ENCODE data around the gene CFAP61.

Gene CFAP61

GRCh38 chr20:20364593-20365479 lies 312.5 kb downstream of the CFAP61 start:
- no peak for TF ChIP-seq CTCF (IDR thresholded peaks at IDR 0.05; ENCODE audit: low read depth, low read length, missing control alignments)
- Histone ChIP-seq H3K27me3 (replicated peaks) (peaks cover 76% of the 10 kb centered on the region), H3K27ac (no peak overlapping the region), H3K36me3 (replicated peaks) (no peaks in the 10 kb centered on the region), H3K4me3 (ENCODE audit: low read depth, low read length) (no peak overlapping the region)
- in situ Hi-C loops (cut with HindIII; ENCODE audit: low pct_ligation_motif_present, low sequenced_read_pairs): no loop called here
- no peak for DNase-seq

- in situ Hi-C loops (cut with HindIII; ENCODE audit: low pct_ligation_motif_present, low sequenced_read_pairs): no loop called here
- H3K36me3 ChIP-seq (replicated peaks): no peaks in the 10 kb centered on the region
- H3K27me3 ChIP-seq (replicated peaks): peaks cover 83% of the 10 kb centered on the region
- no peak overlapping the region for H3K27ac ChIP-seq
- H3K4me3 ChIP-seq (ENCODE audit: low read depth, low read length): no peak overlapping the region
- no peak for DNase-seq
- no peak for TF ChIP-seq CTCF (IDR thresholded peaks at IDR 0.05; ENCODE audit: low read depth, low read length, missing control alignments)
These were observed 313.3 kb downstream of the CFAP61 start for GRCh38 chr20:20365480-20366161.

GRCh38 chr20:20366551-20366875 lies 314.2 kb downstream of the CFAP61 start:
- DNase-seq: no peak
- TF ChIP-seq CTCF (IDR thresholded peaks at IDR 0.05; ENCODE audit: low read depth, low read length, missing control alignments): no peak
- Histone ChIP-seq H3K27me3 (replicated peaks) (peaks cover 83% of the 10 kb centered on the region), H3K36me3 (replicated peaks) (no peaks in the 10 kb centered on the region), H3K4me3 (ENCODE audit: low read depth, low read length) (no peak overlapping the region), H3K27ac (no peak overlapping the region)
- in situ Hi-C loops (cut with HindIII; ENCODE audit: low pct_ligation_motif_present, low sequenced_read_pairs): no loop called here

GRCh38 chr20:20366876-20367574 lies 314.7 kb downstream of the CFAP61 start:
- H3K27ac ChIP-seq: no peak overlapping the region
- H3K4me3 ChIP-seq (ENCODE audit: low read depth, low read length): no peak overlapping the region
- TF ChIP-seq CTCF (IDR thresholded peaks at IDR 0.05; ENCODE audit: low read depth, low read length, missing control alignments): no peak
- H3K36me3 ChIP-seq (replicated peaks): no peaks in the 10 kb centered on the region
- DNase-seq: no peak
- in situ Hi-C loops (cut with HindIII; ENCODE audit: low pct_ligation_motif_present, low sequenced_read_pairs): no loop called here
- H3K27me3 ChIP-seq (replicated peaks): peaks cover 82% of the 10 kb centered on the region

- Histone ChIP-seq H3K36me3 (replicated peaks) (no peaks in the 10 kb centered on the region), H3K27ac (no peak within 1 kb of the TSS), H3K4me3 (ENCODE audit: low read depth, low read length) (no peak within 1 kb of the TSS), H3K27me3 (replicated peaks) (peaks cover 82% of the 10 kb centered on the region)
- no peak for TF ChIP-seq CTCF (IDR thresholded peaks at IDR 0.05; ENCODE audit: low read depth, low read length, missing control alignments)
- in situ Hi-C loops (cut with HindIII; ENCODE audit: low pct_ligation_motif_present, low sequenced_read_pairs): no loop called here
- no peak for DNase-seq
These were observed 315.5 kb downstream of the CFAP61 start, which contains the start of gene INSM1 for GRCh38 chr20:20367575-20368417. INSM1 (plus strand) TSS chr20:20368104; CDS start chr20:20368268, 164 bp downstream.
